ENCODE measurements around the gene DNER.

- TF ChIP-seq CTCF (optimal IDR thresholded peaks at IDR 0.05 in 1 of 3, IDR thresholded peaks at IDR 0.05 in 1 of 3, conservative IDR thresholded peaks at IDR 0.05 in 1 of 3; ENCODE audit: extremely low read depth in 1 of 3, insufficient read depth in 2 of 3, low read length in 3 of 3) (no peak), EZH2 (IDR thresholded peaks at IDR 0.05; ENCODE audit: low read length) (no peak)
These were observed 151.0 kb downstream of the DNER start for GRCh38 chr2:229563388-229563787.

All from keratinocyte (primary cell).